A673 (cell line): ENCODE data around the gene GRM3. TPM values are rescaled to one million over a fixed set of nuclear protein-coding genes. Genes with fewer than 3 reads are reported as not detected.

Source experiments
- BruUV-seq: library from RNA; stranded (reverse); fragments of 400-500 nt; replicated peaks from 2 replicates; lab custom pipeline; 2021; lab: Mats Ljungman, UMichigan
- CTCF ChIA-PET: fragments of 300-600 bp; sonication (Branson Sonifier 250); formaldehyde crosslinking; loops from one replicate; lab custom pipeline; 2022; ENCODE audit warnings: antibody characterized with exemption; lab: Charles Lee
- POLR2A ChIA-PET: fragments of 300-600 bp; sonication (Branson Sonifier 250); formaldehyde crosslinking; loops from one replicate; lab custom pipeline; 2022; ENCODE audit warnings: antibody characterized with exemption; ENCODE audit not compliant: low non-redundant PET; lab: Charles Lee
- DNase-seq: peaks from one replicate; pipeline ENCODE4 v3.0.0-alpha.2; 2015; ENCODE audit warnings: low spot score
- H3K27ac ChIP-seq: fragments of 200-600 bp; sonication (generic); 2 replicates; pipeline ENCODE4 v1.5.1; 2016; ENCODE audit warnings: mixed run types, low read depth, mild to moderate bottlenecking, mixed read lengths, antibody characterized with exemption, low read length; ENCODE audit not compliant: poor library complexity, severe bottlenecking
- H3K27me3 ChIP-seq: fragments of 200-600 bp; sonication (generic); replicated peaks from 2 replicates; pipeline ENCODE4 v1.6.1; 2017; ENCODE audit warnings: mixed run types, low read depth, mild to moderate bottlenecking, mixed read lengths, antibody characterized with exemption, low read length; ENCODE audit not compliant: insufficient read depth, poor library complexity
- H3K36me3 ChIP-seq: fragments of 200-600 bp; sonication (generic); 2 replicates; pipeline ENCODE4 v1.6.1; 2016; ENCODE audit warnings: mixed run types, mild to moderate bottlenecking, mixed read lengths, antibody characterized with exemption, low read length; ENCODE audit not compliant: insufficient read depth, poor library complexity, severe bottlenecking
- H3K4me1 ChIP-seq: fragments of 200-600 bp; sonication (generic); 2 replicates; pipeline ENCODE4 v1.6.1; 2017; ENCODE audit warnings: mixed run types, mild to moderate bottlenecking, mixed read lengths, antibody characterized with exemption, low read length; ENCODE audit not compliant: insufficient read depth, poor library complexity, severe bottlenecking
- H3K4me3 ChIP-seq: fragments of 200-600 bp; sonication (generic); 2 replicates; pipeline ENCODE4 v1.5.1; 2016; ENCODE audit warnings: low read depth, mixed run types, mild to moderate bottlenecking, mixed read lengths, low read length; ENCODE audit not compliant: poor library complexity, severe bottlenecking
- H3K9me3 ChIP-seq: fragments of 200-600 bp; sonication (generic); 2 replicates; pipeline ENCODE4 v1.6.1; 2016; ENCODE audit warnings: mixed run types, low read depth, mild to moderate bottlenecking, mixed read lengths, antibody characterized with exemption, low read length; ENCODE audit not compliant: poor library complexity, severe bottlenecking
- EZH2 ChIP-seq: fragments of 200-600 bp; sonication (generic); IDR thresholded peaks from 2 replicates; pipeline ENCODE4 v1.6.1; 2017; ENCODE audit warnings: borderline replicate concordance, low read depth, mild to moderate bottlenecking, mixed read lengths, antibody characterized with exemption, low read length; ENCODE audit not compliant: poor library complexity, severe bottlenecking
- intact Hi-C: fragments of 100-400 bp; cut with micrococcal nuclease; formaldehyde crosslinking; loops from one replicate; pipeline ENCODE4 v1.10.0; 2022; ENCODE audit not compliant: unreplicated experiment
- total RNA-seq: library from RNA; stranded (reverse); gene quantifications from 2 replicates; pipeline ENCODE4 v1.2.3, GENCODE V29; 2021
- TF ChIP-seq, protein P1 (sequence below): fragments of 300-800, 200-600 bp; sonication (generic); conservative IDR thresholded peaks from 2 replicates; pipeline ENCODE4 v1.5.1; 2017; ENCODE audit warnings: low read depth, mild to moderate bottlenecking, antibody characterized with exemption, low read length, moderate library complexity, mixed read lengths

Gene GRM3
- total RNA-seq, 1 experiment from 2014 or later = not detected

DNA sequence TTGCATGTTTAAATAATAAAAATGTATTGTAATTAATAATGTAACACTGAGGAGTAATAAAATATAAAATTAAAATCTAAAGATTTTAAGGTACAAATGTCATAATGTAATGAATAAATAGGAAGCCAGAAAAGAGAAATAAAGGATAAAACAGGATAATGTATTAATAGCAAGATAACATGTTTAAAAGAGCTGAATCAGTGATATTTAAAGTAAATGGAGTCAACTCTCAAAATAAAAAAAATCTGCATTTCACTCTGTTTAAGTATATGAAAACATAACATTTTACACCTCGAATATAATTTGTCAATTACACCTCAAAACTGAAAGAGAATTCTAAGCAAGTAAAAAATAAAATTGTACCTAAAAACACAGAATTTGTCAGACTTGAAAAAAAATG is 44.1 kb downstream of the GRM3 start:
- Histone ChIP-seq H3K27me3 (no peaks in the 10 kb centered on the region), H3K4me3 (no peak overlapping the region), H3K27ac (no peak overlapping the region), H3K36me3 (no peaks in the 10 kb centered on the region), H3K9me3 (no peaks in the 10 kb centered on the region), H3K4me1 (no peaks in the 10 kb centered on the region)
- CTCF ChIA-PET = no interaction called here
- BruUV-seq = no TSS peak
- POLR2A ChIA-PET = no interaction called here
- intact Hi-C loops = no loop called here
- no peak for DNase-seq
- TF ChIP-seq EZH2 = no peak
- TF ChIP-seq, protein P1, sequence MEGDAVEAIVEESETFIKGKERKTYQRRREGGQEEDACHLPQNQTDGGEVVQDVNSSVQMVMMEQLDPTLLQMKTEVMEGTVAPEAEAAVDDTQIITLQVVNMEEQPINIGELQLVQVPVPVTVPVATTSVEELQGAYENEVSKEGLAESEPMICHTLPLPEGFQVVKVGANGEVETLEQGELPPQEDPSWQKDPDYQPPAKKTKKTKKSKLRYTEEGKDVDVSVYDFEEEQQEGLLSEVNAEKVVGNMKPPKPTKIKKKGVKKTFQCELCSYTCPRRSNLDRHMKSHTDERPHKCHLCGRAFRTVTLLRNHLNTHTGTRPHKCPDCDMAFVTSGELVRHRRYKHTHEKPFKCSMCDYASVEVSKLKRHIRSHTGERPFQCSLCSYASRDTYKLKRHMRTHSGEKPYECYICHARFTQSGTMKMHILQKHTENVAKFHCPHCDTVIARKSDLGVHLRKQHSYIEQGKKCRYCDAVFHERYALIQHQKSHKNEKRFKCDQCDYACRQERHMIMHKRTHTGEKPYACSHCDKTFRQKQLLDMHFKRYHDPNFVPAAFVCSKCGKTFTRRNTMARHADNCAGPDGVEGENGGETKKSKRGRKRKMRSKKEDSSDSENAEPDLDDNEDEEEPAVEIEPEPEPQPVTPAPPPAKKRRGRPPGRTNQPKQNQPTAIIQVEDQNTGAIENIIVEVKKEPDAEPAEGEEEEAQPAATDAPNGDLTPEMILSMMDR = no peak

DNA sequence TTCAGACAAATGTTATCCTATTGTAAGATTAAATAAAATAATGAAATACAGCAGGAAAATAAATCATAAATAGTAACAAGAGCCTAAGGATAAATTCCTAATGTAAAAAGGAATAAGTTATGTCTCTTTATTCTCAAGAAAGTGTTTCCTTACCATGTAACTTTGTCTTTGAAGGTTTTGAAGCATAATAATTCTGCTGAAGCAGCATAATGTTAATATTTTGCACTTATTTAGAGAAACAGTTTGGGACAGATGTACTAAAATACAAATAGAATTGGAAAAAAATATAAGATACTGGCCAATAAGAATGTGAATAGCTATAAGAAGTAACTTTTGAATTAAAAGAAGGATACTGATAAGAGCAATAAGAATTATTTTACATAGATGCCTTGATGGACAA is 45.7 kb downstream of the GRM3 start:
- DNase-seq = no peak
- no TSS peak for BruUV-seq
- H3K4me1 ChIP-seq = no peaks in the 10 kb centered on the region
- ChIA-PET CTCF (no interaction called here), POLR2A (no interaction called here)
- no peak overlapping the region for H3K4me3 ChIP-seq
- intact Hi-C loops = no loop called here
- no peak for TF ChIP-seq EZH2
- TF ChIP-seq, protein P1 = no peak
- no peaks in the 10 kb centered on the region for H3K27me3 ChIP-seq
- no peaks in the 10 kb centered on the region for H3K36me3 ChIP-seq
- no peaks in the 10 kb centered on the region for H3K9me3 ChIP-seq
- H3K27ac ChIP-seq = no peak overlapping the region

GRCh38 chr7:86692755-86693154 is 49.0 kb downstream of the GRM3 start:
- TF ChIP-seq EZH2 = no peak
- TF ChIP-seq, protein P1 = no peak
- peaks cover 12% of the 10 kb centered on the region for H3K27me3 ChIP-seq
- H3K27ac ChIP-seq = no peak overlapping the region
- H3K4me1 ChIP-seq = no peaks in the 10 kb centered on the region
- H3K9me3 ChIP-seq = no peaks in the 10 kb centered on the region
- no peak overlapping the region for H3K4me3 ChIP-seq
- no peak for DNase-seq
- no TSS peak for BruUV-seq
- no peaks in the 10 kb centered on the region for H3K36me3 ChIP-seq
- POLR2A ChIA-PET = no interaction called here
- CTCF ChIA-PET = no interaction called here
- intact Hi-C loops = no loop called here
